GM13976 (cell line): ENCODE results near the gene TMEM128.

ENCODE experiments used
- DNase-seq: peaks from one replicate; pipeline ENCODE4 v3.0.0; 2012; ENCODE audit warnings: low spot score
- in situ Hi-C: fragments of 300-500 bp; cut with MboI; formaldehyde crosslinking; loops from one replicate; pipeline ENCODE4 v1.12.0; 2022; ENCODE audit warnings: low sequenced_read_pairs, mixed read lengths, inconsistent platforms; ENCODE audit not compliant: unreplicated experiment
- TF ChIP-seq, protein P1 (sequence below): IDR thresholded peaks from 2 replicates; pipeline ENCODE4 v1.5.1; 2012; ENCODE audit warnings: borderline replicate concordance, mild to moderate bottlenecking; ENCODE audit not compliant: insufficient read depth; ENCODE audit errors: extremely low read depth, missing control alignments, control extremely low read depth

Gene TMEM128

DNA sequence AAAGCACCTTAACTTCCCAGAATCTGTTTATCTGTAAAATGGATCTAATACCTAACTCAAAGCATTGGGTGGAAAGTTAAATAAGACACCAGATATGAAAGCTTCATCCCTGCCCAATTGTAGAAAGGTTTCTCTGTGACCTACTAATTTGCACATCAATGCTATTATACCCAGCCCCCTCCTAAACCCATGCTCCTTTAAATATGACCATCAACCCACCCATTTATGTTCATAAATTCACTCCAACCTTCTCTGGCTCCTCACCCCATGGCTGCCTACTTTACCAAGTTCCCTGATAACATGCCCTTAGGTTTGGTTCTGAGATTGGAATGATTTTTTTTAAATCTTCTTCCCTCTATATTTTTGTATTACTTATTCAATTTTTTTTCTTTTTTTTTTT lies 40.1 kb upstream of the TMEM128 start:
- DNase-seq = no peak
- TF ChIP-seq, protein P1, sequence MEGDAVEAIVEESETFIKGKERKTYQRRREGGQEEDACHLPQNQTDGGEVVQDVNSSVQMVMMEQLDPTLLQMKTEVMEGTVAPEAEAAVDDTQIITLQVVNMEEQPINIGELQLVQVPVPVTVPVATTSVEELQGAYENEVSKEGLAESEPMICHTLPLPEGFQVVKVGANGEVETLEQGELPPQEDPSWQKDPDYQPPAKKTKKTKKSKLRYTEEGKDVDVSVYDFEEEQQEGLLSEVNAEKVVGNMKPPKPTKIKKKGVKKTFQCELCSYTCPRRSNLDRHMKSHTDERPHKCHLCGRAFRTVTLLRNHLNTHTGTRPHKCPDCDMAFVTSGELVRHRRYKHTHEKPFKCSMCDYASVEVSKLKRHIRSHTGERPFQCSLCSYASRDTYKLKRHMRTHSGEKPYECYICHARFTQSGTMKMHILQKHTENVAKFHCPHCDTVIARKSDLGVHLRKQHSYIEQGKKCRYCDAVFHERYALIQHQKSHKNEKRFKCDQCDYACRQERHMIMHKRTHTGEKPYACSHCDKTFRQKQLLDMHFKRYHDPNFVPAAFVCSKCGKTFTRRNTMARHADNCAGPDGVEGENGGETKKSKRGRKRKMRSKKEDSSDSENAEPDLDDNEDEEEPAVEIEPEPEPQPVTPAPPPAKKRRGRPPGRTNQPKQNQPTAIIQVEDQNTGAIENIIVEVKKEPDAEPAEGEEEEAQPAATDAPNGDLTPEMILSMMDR = no peak
- in situ Hi-C loops = no loop called here

DNA sequence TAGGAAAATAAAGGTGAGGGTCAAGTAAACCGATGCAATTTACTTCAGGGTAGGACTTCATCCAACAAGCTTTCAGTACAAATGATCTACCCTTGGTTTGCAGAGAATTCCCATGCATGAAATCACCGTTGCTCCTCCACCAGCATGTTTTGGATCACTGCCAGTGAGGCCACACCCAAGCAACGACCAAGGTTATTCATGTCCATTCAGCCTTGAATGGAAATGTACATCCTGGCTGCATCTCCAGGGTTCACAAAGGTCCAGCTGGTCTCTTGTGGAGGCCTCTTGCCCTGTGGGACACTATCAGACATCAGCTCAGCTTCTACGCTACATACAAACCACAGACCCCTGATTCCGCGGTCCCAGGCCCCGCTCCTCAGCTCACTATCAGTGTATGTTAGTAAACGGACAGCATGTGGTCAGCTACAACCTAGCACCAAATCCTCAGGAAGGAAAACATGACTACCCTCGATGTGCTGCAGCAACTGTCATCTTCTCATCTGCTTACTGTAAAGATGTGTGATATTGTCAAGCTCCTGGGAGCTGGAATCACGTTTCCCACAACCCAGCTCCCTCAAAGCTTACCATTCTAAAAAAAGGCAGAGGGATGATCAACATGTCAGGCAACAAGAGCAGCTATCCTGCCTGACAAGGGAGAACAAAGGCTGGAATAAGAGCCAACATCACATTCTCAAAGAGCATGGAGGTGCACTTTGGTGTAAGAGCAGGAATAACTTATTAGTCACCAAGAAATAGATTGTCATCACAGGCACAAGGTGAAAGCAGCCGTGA lies 37.0 kb upstream of the TMEM128 start:
- in situ Hi-C loops = no loop called here
- no peak for DNase-seq
- TF ChIP-seq, protein P1 = no peak

DNA sequence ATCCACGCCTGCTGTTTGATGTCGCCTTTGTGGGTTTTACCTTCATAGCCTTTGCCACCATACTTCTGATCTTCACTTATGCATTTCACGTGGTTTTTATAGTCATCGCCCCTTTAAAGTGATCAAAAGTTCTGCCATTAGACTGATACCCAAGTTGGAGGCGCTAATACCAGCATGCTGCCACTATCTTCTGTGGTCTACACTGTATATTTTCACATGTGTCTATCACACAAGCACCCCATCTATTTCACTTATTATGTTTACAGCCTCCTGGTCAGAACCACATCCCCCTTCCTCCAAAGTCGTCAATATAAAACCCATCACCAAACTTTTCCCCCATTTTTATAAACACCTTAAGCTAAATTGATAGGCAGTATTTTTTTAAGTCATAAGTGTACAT lies 33.8 kb upstream of the TMEM128 start:
- in situ Hi-C loops = no loop called here
- DNase-seq = no peak
- TF ChIP-seq, protein P1 = no peak

DNA sequence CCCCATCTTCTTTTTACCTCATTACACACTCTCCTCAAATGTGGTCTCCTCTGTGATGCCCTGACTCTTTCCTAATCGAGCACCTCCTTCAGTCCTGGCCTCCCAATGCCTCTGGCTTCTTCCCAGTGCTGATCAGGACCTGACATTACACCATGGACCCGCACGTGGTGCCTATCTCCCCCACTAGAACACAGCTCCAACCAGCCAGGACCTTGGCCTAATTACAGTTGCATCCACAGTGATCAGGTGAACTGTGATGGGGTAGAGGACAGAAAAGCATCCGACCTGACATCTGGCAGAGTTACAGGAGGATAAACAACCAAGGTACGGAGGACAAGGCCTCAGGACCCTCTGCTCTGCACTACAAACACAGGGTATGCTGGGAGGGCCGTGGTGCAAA lies 29.5 kb upstream of the TMEM128 start:
- TF ChIP-seq, protein P1 = no peak
- DNase-seq = no peak
- in situ Hi-C loops = no loop called here

DNA sequence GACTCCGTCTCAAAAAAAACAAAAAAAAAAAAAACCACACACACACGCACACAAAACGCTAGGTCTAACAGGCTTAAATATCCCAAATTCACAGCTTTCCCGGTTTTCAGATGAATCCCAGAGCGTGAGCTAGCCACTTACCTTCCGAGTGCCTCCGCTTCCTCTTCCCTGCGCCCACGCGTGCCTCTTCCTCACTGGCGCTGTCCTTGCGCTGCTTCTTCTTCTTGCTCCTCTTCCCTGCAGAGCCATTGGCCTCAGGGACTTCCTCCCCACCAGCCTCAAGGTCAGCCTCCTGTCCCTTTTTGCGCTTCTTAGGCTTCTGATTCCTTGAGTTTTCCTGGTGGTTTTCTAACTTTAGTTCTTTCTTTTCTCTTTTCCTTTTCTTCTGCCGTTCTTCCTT lies 26.2 kb upstream of the TMEM128 start:
- TF ChIP-seq, protein P1 = no peak
- no peak for DNase-seq
- in situ Hi-C loops = no loop called here

DNA sequence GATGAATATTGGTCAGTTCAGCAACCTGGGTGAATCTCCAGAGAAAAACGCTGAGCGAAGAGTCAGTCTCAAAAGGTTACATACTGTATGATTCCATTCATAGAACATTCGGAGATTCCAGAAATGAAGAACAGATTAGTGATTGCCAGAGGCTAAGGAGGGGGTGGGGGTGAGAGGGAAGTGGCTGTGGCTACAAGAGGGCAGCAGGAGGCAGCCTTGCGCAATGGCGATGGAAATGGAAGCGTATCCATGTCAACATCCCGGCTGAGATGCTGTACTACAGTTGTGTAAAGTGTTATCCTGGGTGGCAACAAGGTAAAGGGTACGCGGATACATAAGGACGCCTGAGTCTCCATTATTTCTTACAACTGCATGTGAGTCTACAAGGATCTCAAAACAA lies 23.9 kb upstream of the TMEM128 start:
- in situ Hi-C loops = no loop called here
- no peak for DNase-seq
- TF ChIP-seq, protein P1 = no peak

DNA sequence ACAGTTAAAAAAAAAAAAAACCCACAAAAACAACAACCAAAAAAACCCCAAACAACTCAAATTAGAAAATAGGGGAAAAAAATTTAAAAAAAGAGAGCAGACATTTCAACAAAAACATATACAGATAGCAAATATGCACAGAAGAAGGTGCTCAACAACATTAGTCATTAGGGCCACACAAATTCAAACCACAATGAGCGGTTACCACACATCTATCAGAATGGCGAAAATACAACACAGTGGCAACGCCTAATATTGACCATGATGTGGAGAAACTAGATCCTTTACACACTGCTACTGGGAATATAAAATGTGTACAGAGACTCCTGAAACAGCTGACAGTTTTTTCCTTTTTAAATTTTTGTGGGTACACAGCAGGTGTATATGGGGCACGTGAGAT lies 22.5 kb upstream of the TMEM128 start:
- in situ Hi-C loops = no loop called here
- DNase-seq = no peak
- TF ChIP-seq, protein P1 = no peak
